ENCODE results near the gene PRKACA. TPM values are rescaled to one million over a fixed set of nuclear protein-coding genes. Genes with fewer than 3 reads are reported as not detected.

Gene PRKACA
- total RNA-seq, 1 donor from 2014 or later: 22.2 TPM

- no peaks in the 10 kb centered on the region for H3K36me3 ChIP-seq
- no peak overlapping the region for H3K27ac ChIP-seq
- H3K79me2 ChIP-seq (ENCODE audit: low read depth): no peaks in the 10 kb centered on the region
- TF ChIP-seq EZH2phosphoT487 (IDR thresholded peaks at IDR 0.05) (no peak), EZH2 (IDR thresholded peaks at IDR 0.05) (no peak)
- TF ChIP-seq, protein P1, sequence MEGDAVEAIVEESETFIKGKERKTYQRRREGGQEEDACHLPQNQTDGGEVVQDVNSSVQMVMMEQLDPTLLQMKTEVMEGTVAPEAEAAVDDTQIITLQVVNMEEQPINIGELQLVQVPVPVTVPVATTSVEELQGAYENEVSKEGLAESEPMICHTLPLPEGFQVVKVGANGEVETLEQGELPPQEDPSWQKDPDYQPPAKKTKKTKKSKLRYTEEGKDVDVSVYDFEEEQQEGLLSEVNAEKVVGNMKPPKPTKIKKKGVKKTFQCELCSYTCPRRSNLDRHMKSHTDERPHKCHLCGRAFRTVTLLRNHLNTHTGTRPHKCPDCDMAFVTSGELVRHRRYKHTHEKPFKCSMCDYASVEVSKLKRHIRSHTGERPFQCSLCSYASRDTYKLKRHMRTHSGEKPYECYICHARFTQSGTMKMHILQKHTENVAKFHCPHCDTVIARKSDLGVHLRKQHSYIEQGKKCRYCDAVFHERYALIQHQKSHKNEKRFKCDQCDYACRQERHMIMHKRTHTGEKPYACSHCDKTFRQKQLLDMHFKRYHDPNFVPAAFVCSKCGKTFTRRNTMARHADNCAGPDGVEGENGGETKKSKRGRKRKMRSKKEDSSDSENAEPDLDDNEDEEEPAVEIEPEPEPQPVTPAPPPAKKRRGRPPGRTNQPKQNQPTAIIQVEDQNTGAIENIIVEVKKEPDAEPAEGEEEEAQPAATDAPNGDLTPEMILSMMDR (IDR thresholded peaks at IDR 0.05): peak; percentile 22
- H3K9me3 Mint-ChIP-seq: peaks cover 17% of the 10 kb centered on the region
- peaks cover 9% of the 10 kb centered on the region for H3K27me3 Mint-ChIP-seq (ENCODE audit: insufficient read depth, low read depth)
- H3K4me2 ChIP-seq: peak overlapping the region; percentile 93
- peaks cover 46% of the 10 kb centered on the region for H3F3A ChIP-seq (ENCODE audit: low read depth)
- H3K4me1 Mint-ChIP-seq: peaks cover 16% of the 10 kb centered on the region
- H3K4me1 ChIP-seq: peaks cover 15% of the 10 kb centered on the region
- no peak overlapping the region for H3K9ac ChIP-seq
- H2AFZ ChIP-seq (replicated peaks): peak overlapping the region; percentile 54
- peak overlapping the region; percentile 87 for H3K27ac Mint-ChIP-seq
- H3K4me3 Mint-ChIP-seq: peak overlapping the region; percentile 98
- peaks cover 7% of the 10 kb centered on the region for H3K9me3 ChIP-seq (ENCODE audit: low read depth)
- peaks cover 36% of the 10 kb centered on the region for H3K27me3 ChIP-seq
- DNase-seq (ENCODE audit: low spot score): no peak
- H4K20me1 ChIP-seq (ENCODE audit: low read depth): peaks cover 20% of the 10 kb centered on the region
- H3K36me3 Mint-ChIP-seq: peaks cover 27% of the 10 kb centered on the region
- peak overlapping the region; percentile 70 for H3K4me3 ChIP-seq
These were observed 26.3 kb downstream of the PRKACA start for GRCh38 chr19:14091081-14091812.

- Histone ChIP-seq H3F3A (ENCODE audit: low read depth) (peaks cover 53% of the 10 kb centered on the region), H3K4me3 (peak within 1 kb of the TSS; percentile 70), H3K27me3 (peaks cover 42% of the 10 kb centered on the region), H3K4me1 (peaks cover 15% of the 10 kb centered on the region), H3K9me3 (ENCODE audit: low read depth) (peaks cover 7% of the 10 kb centered on the region), H3K79me2 (ENCODE audit: low read depth) (no peaks in the 10 kb centered on the region), H3K9ac (no peak within 1 kb of the TSS), H3K4me2 (peak within 1 kb of the TSS; percentile 93), H3K27ac (no peak within 1 kb of the TSS), H3K36me3 (no peaks in the 10 kb centered on the region), H2AFZ (replicated peaks) (peak within 1 kb of the TSS; percentile 54), H4K20me1 (ENCODE audit: low read depth) (peaks cover 20% of the 10 kb centered on the region)
- Mint-ChIP-seq H3K36me3 (peaks cover 27% of the 10 kb centered on the region), H3K9me3 (peaks cover 17% of the 10 kb centered on the region), H3K4me1 (peaks cover 16% of the 10 kb centered on the region), H3K4me3 (peak within 1 kb of the TSS; percentile 98), H3K27me3 (ENCODE audit: insufficient read depth, low read depth) (peaks cover 9% of the 10 kb centered on the region), H3K27ac (peak within 1 kb of the TSS; percentile 87)
- peak; percentile 95 for DNase-seq (ENCODE audit: low spot score)
- TF ChIP-seq EZH2phosphoT487 (IDR thresholded peaks at IDR 0.05) (no peak), EZH2 (IDR thresholded peaks at IDR 0.05) (no peak)
- TF ChIP-seq, protein P1 (IDR thresholded peaks at IDR 0.05): no peak
These were observed 27.0 kb downstream of the PRKACA start, which contains the start of gene SAMD1 for GRCh38 chr19:14090509-14091080. TSS of gene SAMD1 (minus strand) at chr19:14090751.

GRCh38 chr19:14089662-14090508 is 27.7 kb downstream of the PRKACA start:
- Histone ChIP-seq H3K36me3 (no peaks in the 10 kb centered on the region), H3K27me3 (peaks cover 49% of the 10 kb centered on the region), H3K79me2 (ENCODE audit: low read depth) (no peaks in the 10 kb centered on the region), H3K9me3 (ENCODE audit: low read depth) (peaks cover 7% of the 10 kb centered on the region), H3K9ac (no peak overlapping the region), H4K20me1 (ENCODE audit: low read depth) (peaks cover 20% of the 10 kb centered on the region), H3K4me1 (peaks cover 15% of the 10 kb centered on the region), H3F3A (ENCODE audit: low read depth) (peaks cover 60% of the 10 kb centered on the region), H3K4me2 (peak overlapping the region; percentile 72), H3K27ac (no peak overlapping the region), H3K4me3 (peak overlapping the region; percentile 70), H2AFZ (replicated peaks) (no peak overlapping the region)
- no peak for TF ChIP-seq EZH2phosphoT487 (IDR thresholded peaks at IDR 0.05)
- no peak for TF ChIP-seq EZH2 (IDR thresholded peaks at IDR 0.05)
- TF ChIP-seq, protein P1 (IDR thresholded peaks at IDR 0.05): no peak
- H3K9me3 Mint-ChIP-seq: peaks cover 17% of the 10 kb centered on the region
- H3K4me1 Mint-ChIP-seq: peaks cover 16% of the 10 kb centered on the region
- peak; percentile 90 for DNase-seq (ENCODE audit: low spot score)
- H3K4me3 Mint-ChIP-seq: peak overlapping the region; percentile 86
- peaks cover 9% of the 10 kb centered on the region for H3K27me3 Mint-ChIP-seq (ENCODE audit: insufficient read depth, low read depth)
- H3K36me3 Mint-ChIP-seq: peaks cover 27% of the 10 kb centered on the region
- no peak overlapping the region for H3K27ac Mint-ChIP-seq
